ENCODE measurements around the gene CDC42BPB.

Gene CDC42BPB

GRCh38 chr14:103057372-103058163 is at the start of gene CDC42BPB:
Gene CDC42BPB, minus strand, starts transcription at chr14:103057549. Its CDS starts 376 bp downstream, at chr14:103057173.
- DNase-seq, result peak in 1 of 2 donors; percentile 55

- DNase-seq, result no peak
Measured at GRCh38 chr14:103105580-103106150, 48.3 kb upstream of the CDC42BPB start.

- peak in 1 of 2 donors; percentile 37 for DNase-seq
Measured at GRCh38 chr14:103104654-103105452, 47.5 kb upstream of the CDC42BPB start.

- no peak for DNase-seq
Measured at GRCh38 chr14:103104389-103104653, 47.0 kb upstream of the CDC42BPB start.

GRCh38 chr14:103103461-103104388 is 46.4 kb upstream of the CDC42BPB start:
- no peak for DNase-seq

GRCh38 chr14:103102689-103103260 is 45.4 kb upstream of the CDC42BPB start:
- no peak for DNase-seq

- DNase-seq, result no peak
Measured at GRCh38 chr14:103101963-103102688, 44.8 kb upstream of the CDC42BPB start.

- DNase-seq, result no peak
Measured at GRCh38 chr14:103101257-103101962, 44.1 kb upstream of the CDC42BPB start.

- no peak for DNase-seq
Measured at GRCh38 chr14:103100281-103101121, 43.2 kb upstream of the CDC42BPB start.

GRCh38 chr14:103099733-103100280 is 42.5 kb upstream of the CDC42BPB start:
- no peak for DNase-seq

- DNase-seq, result no peak
Measured at GRCh38 chr14:103099081-103099732, 41.9 kb upstream of the CDC42BPB start.

- no peak for DNase-seq
Measured at GRCh38 chr14:103097994-103098957, 40.9 kb upstream of the CDC42BPB start.

GRCh38 chr14:103097244-103097993 is 40.1 kb upstream of the CDC42BPB start:
- no peak for DNase-seq

GRCh38 chr14:103096387-103096786 is 39.0 kb upstream of the CDC42BPB start:
- no peak for DNase-seq

- no peak for DNase-seq
Measured at GRCh38 chr14:103095210-103095778, 37.9 kb upstream of the CDC42BPB start.

- DNase-seq, result no peak
Measured at GRCh38 chr14:103094406-103095209, 37.3 kb upstream of the CDC42BPB start, which contains the start of gene EXOC3L4. Gene EXOC3L4, plus strand, starts transcription at chr14:103094725. Its CDS starts 5,495 bp downstream, at chr14:103100220.
